ENCODE data around the gene MEGF8.

Gene MEGF8

DNA sequence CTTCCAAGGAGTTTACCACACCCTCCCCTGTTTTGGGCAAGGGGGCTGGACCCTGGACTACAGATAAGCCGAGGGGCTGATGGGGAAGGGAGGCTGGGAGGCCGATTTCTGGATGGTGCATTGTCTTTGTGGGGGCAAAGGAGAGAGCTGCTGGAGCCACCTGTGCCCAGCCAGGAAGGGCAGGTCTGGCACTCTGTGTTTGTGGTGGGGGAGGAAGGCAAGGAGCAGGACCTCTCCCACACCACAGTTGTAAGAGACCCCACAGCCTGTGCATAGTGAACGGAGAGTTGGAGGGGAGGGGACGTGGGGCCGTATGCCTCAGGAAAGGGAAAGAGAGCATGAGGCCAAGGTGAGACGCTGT lies 39.5 kb upstream of the MEGF8 start:
- peak overlapping the region; percentile 49 for H3K27ac ChIP-seq (ENCODE audit: low read length)
- no peaks in the 10 kb centered on the region for H3K27me3 ChIP-seq (ENCODE audit: low read depth, low read length)
- peaks cover 40% of the 10 kb centered on the region for H3K4me1 ChIP-seq (ENCODE audit: low read length)
- H3K4me2 ChIP-seq (ENCODE audit: low read length): peak overlapping the region; percentile 100
- H3K9me3 ChIP-seq (ENCODE audit: insufficient read depth, low read length): no peaks in the 10 kb centered on the region
- H3K36me3 ChIP-seq (replicated peaks; ENCODE audit: low read depth, low read length): peaks cover 32% of the 10 kb centered on the region
- H3K4me3 ChIP-seq (ENCODE audit: low read length): peak overlapping the region; percentile 99
- peak overlapping the region; percentile 97 for H3K9ac ChIP-seq (ENCODE audit: low read length)
- peaks cover 16% of the 10 kb centered on the region for H4K20me1 ChIP-seq (ENCODE audit: insufficient read depth, low read length)
- H3K79me2 ChIP-seq (ENCODE audit: low read length): peaks cover 19% of the 10 kb centered on the region
- H2AFZ ChIP-seq (ENCODE audit: low read depth, low read length): no peak overlapping the region
- TF ChIP-seq, protein P1, sequence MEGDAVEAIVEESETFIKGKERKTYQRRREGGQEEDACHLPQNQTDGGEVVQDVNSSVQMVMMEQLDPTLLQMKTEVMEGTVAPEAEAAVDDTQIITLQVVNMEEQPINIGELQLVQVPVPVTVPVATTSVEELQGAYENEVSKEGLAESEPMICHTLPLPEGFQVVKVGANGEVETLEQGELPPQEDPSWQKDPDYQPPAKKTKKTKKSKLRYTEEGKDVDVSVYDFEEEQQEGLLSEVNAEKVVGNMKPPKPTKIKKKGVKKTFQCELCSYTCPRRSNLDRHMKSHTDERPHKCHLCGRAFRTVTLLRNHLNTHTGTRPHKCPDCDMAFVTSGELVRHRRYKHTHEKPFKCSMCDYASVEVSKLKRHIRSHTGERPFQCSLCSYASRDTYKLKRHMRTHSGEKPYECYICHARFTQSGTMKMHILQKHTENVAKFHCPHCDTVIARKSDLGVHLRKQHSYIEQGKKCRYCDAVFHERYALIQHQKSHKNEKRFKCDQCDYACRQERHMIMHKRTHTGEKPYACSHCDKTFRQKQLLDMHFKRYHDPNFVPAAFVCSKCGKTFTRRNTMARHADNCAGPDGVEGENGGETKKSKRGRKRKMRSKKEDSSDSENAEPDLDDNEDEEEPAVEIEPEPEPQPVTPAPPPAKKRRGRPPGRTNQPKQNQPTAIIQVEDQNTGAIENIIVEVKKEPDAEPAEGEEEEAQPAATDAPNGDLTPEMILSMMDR (IDR thresholded peaks at IDR 0.05; ENCODE audit: low read depth, low read length): no peak
- TF ChIP-seq EZH2phosphoT487 (IDR thresholded peaks at IDR 0.05; ENCODE audit: low read depth): no peak

DNA sequence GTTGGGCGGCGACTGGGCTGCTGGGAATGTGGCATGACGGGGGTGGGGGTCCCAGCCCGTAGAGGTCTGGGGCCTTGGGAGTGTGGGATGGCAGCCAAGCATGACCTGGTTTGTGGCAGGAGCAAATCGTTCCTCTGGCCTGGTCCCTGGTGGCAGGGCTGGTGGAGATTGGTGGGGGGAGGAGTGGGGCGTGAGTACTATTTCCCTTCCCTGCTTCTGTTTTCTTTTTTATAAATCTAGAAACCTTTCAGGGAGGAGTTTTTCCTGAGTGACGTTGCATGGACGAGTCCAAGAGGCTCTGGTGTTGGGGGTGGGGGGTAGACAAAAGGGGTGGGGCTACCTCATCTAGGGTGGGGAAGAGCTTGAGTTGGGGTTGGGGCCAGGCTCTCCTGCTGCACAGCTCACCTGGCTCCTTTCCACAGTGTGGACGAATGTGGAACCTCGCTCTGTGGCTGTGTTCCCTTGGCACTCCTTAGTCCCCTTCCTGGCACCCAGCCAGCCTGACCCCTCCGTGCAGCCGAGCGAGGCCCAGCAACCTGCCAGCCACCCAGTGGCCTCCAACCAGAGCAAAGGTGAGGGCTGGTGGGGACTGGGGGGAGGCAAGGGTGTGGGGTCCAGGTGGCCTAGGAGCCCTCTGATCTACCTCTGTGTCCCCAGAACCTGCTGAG lies 39.0 kb upstream of the MEGF8 start:
- H3K9ac ChIP-seq (ENCODE audit: low read length): no peak overlapping the region
- H4K20me1 ChIP-seq (ENCODE audit: insufficient read depth, low read length): peaks cover 16% of the 10 kb centered on the region
- H3K36me3 ChIP-seq (replicated peaks; ENCODE audit: low read depth, low read length): peaks cover 32% of the 10 kb centered on the region
- H3K9me3 ChIP-seq (ENCODE audit: insufficient read depth, low read length): no peaks in the 10 kb centered on the region
- H2AFZ ChIP-seq (ENCODE audit: low read depth, low read length): no peak overlapping the region
- TF ChIP-seq EZH2phosphoT487 (IDR thresholded peaks at IDR 0.05; ENCODE audit: low read depth): no peak
- TF ChIP-seq, protein P1 (IDR thresholded peaks at IDR 0.05; ENCODE audit: low read depth, low read length): no peak
- H3K4me2 ChIP-seq (ENCODE audit: low read length): peak overlapping the region; percentile 100
- peaks cover 37% of the 10 kb centered on the region for H3K4me1 ChIP-seq (ENCODE audit: low read length)
- H3K27me3 ChIP-seq (ENCODE audit: low read depth, low read length): no peaks in the 10 kb centered on the region
- H3K4me3 ChIP-seq (ENCODE audit: low read length): peak overlapping the region; percentile 99; the same call in 1 of the 2 replicates
- peaks cover 19% of the 10 kb centered on the region for H3K79me2 ChIP-seq (ENCODE audit: low read length)
- 0 out of 2 replicates have a peak overlapping the region, but pooled peaks have one; percentile 49 for H3K27ac ChIP-seq (ENCODE audit: low read length)

DNA sequence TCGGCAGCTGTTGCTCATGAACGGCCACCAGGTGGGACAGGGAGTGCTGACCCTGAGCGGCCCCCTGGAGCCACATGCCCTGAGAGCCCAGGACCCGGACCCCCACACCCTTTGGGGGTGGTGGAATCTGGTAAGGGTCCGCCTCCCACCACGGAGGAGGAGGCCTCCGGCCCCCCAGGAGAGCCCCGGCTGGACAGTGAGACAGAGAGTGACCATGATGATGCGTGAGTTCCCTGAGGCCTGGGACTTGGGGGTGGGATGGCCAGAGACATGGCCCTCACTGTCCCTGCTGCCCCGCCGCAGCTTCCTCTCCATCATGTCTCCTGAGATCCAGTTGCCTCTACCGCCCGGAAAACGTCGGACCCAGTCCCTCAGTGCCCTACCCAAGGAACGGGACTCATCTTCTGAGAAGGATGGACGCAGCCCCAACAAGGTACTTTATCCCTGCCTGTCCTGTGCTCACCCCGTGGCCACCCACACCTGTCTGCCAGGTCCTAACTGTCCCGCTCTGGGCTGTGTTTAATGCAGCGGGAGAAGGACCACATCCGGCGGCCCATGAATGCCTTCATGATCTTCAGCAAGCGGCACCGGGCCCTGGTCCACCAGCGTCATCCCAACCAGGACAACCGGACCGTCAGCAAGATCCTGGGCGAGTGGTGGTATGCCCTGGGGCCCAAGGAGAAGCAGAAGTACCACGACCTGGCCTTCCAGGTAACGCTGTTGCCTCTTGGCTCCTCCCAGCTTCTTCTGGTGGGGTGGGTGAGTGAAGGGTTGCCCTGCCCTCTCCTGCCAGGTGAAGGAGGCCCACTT lies 38.2 kb upstream of the MEGF8 start:
- Histone ChIP-seq H3K27ac (ENCODE audit: low read length) (no peak overlapping the region), H3K9me3 (ENCODE audit: insufficient read depth, low read length) (no peaks in the 10 kb centered on the region), H3K36me3 (replicated peaks; ENCODE audit: low read depth, low read length) (peaks cover 36% of the 10 kb centered on the region), H3K9ac (ENCODE audit: low read length) (no peak overlapping the region), H3K4me3 (ENCODE audit: low read length) (no peak overlapping the region), H3K4me2 (ENCODE audit: low read length) (no peak overlapping the region), H3K4me1 (ENCODE audit: low read length) (peaks cover 29% of the 10 kb centered on the region), H4K20me1 (ENCODE audit: insufficient read depth, low read length) (peaks cover 16% of the 10 kb centered on the region), H3K79me2 (ENCODE audit: low read length) (peaks cover 19% of the 10 kb centered on the region), H2AFZ (ENCODE audit: low read depth, low read length) (no peak overlapping the region), H3K27me3 (ENCODE audit: low read depth, low read length) (no peaks in the 10 kb centered on the region)
- no peak for TF ChIP-seq EZH2phosphoT487 (IDR thresholded peaks at IDR 0.05; ENCODE audit: low read depth)

DNA sequence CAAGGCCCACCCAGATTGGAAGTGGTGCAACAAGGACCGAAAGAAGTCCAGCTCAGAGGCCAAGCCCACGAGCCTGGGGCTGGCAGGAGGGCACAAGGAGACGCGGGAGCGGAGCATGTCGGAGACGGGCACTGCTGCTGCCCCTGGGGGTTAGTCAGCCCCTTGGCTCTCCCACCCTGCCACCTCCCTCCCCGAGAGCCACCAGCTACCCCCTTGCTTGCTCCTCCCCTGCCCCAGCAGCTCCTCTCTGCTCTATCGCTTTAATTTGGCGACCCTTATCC lies 37.7 kb upstream of the MEGF8 start:
- Histone ChIP-seq H3K79me2 (ENCODE audit: low read length) (peaks cover 19% of the 10 kb centered on the region), H4K20me1 (ENCODE audit: insufficient read depth, low read length) (peaks cover 16% of the 10 kb centered on the region), H3K9ac (ENCODE audit: low read length) (no peak overlapping the region), H3K27me3 (ENCODE audit: low read depth, low read length) (no peaks in the 10 kb centered on the region), H3K9me3 (ENCODE audit: insufficient read depth, low read length) (no peaks in the 10 kb centered on the region), H3K4me3 (ENCODE audit: low read length) (no peak overlapping the region), H2AFZ (ENCODE audit: low read depth, low read length) (no peak overlapping the region), H3K4me2 (ENCODE audit: low read length) (no peak overlapping the region), H3K4me1 (ENCODE audit: low read length) (peaks cover 25% of the 10 kb centered on the region), H3K27ac (ENCODE audit: low read length) (no peak overlapping the region), H3K36me3 (replicated peaks; ENCODE audit: low read depth, low read length) (peaks cover 40% of the 10 kb centered on the region)
- no peak for TF ChIP-seq EZH2phosphoT487 (IDR thresholded peaks at IDR 0.05; ENCODE audit: low read depth)
- TF ChIP-seq, protein P1 (IDR thresholded peaks at IDR 0.05; ENCODE audit: low read depth, low read length): no peak
